RWPE2 (cell line): Measurements from ENCODE around the gene ASTN2.

Source experiments
- ATAC-seq: fragments of 200-7000 bp; cut with Tn5 transposase; 3 replicates; pipeline ENCODE4 v1.9.1; 2021; ENCODE audit warnings: low read depth
- DNase-seq: peaks from one replicate; pipeline ENCODE4 v3.0.0-alpha.2; 2020; ENCODE audit warnings: low spot score
- H3K27ac ChIP-seq: fragments of 450-650 bp; 2 replicates; pipeline ENCODE4 v1.5.1; 2017; ENCODE audit warnings: mild to moderate bottlenecking; ENCODE audit not compliant: poor library complexity, severe bottlenecking
- H3K27me3 ChIP-seq: fragments of 250-450 bp; sonication (Bioruptor Pico); 2 replicates; pipeline ENCODE4 v1.5.1; 2021; ENCODE audit warnings: mild to moderate bottlenecking, moderate library complexity; ENCODE audit not compliant: insufficient read depth, poor library complexity, severe bottlenecking
- H3K36me3 ChIP-seq: fragments of 250-450 bp; sonication (Bioruptor Pico); 2 replicates; pipeline ENCODE4 v1.5.1; 2020; ENCODE audit warnings: low read depth, mild to moderate bottlenecking, moderate library complexity
- H3K4me1 ChIP-seq: fragments of 250-450 bp; sonication (Bioruptor Pico); 2 replicates; pipeline ENCODE4 v1.5.1; 2021; ENCODE audit warnings: mild to moderate bottlenecking, moderate library complexity; ENCODE audit not compliant: insufficient read depth, poor library complexity, severe bottlenecking
- H3K4me3 ChIP-seq: fragments of 250-450 bp; sonication (Bioruptor Pico); 2 replicates; pipeline ENCODE4 v1.5.1; 2021; ENCODE audit warnings: mild to moderate bottlenecking, moderate library complexity; ENCODE audit not compliant: severe bottlenecking
- H3K9me3 ChIP-seq: fragments of 250-450 bp; sonication (Bioruptor Pico); 2 replicates; pipeline ENCODE4 v1.5.1; 2021; ENCODE audit warnings: mild to moderate bottlenecking, moderate library complexity; ENCODE audit not compliant: severe bottlenecking
- CTCF ChIP-seq: fragments of 450-650 bp; IDR thresholded peaks from one replicate; pipeline ENCODE4 v1.5.1; 2017; ENCODE audit warnings: mild to moderate bottlenecking, moderate library complexity; ENCODE audit not compliant: poor library complexity, severe bottlenecking

Gene ASTN2

GRCh38 chr9:116767219-116767618 lies 647.6 kb downstream of the ASTN2 start:
- H3K36me3 ChIP-seq, result no peaks in the 10 kb centered on the region
- no peaks in the 10 kb centered on the region for H3K27me3 ChIP-seq
- TF ChIP-seq CTCF, result no peak
- no peaks in the 10 kb centered on the region for H3K4me1 ChIP-seq
- no peak overlapping the region for H3K27ac ChIP-seq
- H3K4me3 ChIP-seq, result no peak overlapping the region
- no peaks in the 10 kb centered on the region for H3K9me3 ChIP-seq
- DNase-seq (no peak), ATAC-seq (no peak)

- DNase-seq (no peak), ATAC-seq (no peak)
- no peak overlapping the region for H3K4me3 ChIP-seq
These were observed 649.8 kb downstream of the ASTN2 start for GRCh38 chr9:116765011-116765410.

GRCh38 chr9:116763770-116764169 lies 651.1 kb downstream of the ASTN2 start:
- Histone ChIP-seq H3K36me3 (no peaks in the 10 kb centered on the region), H3K9me3 (no peaks in the 10 kb centered on the region), H3K27ac (no peak overlapping the region), H3K27me3 (no peaks in the 10 kb centered on the region), H3K4me3 (no peak overlapping the region), H3K4me1 (no peaks in the 10 kb centered on the region)
- ATAC-seq (no peak), DNase-seq (no peak)
- no peak for TF ChIP-seq CTCF

More at GRCh38 chr9:116765011-116765410, 649.8 kb downstream of the ASTN2 start:
- Histone ChIP-seq H3K27me3 (no peaks in the 10 kb centered on the region), H3K36me3 (no peaks in the 10 kb centered on the region), H3K27ac (no peak overlapping the region), H3K4me1 (no peaks in the 10 kb centered on the region), H3K9me3 (no peaks in the 10 kb centered on the region)
- no peak for TF ChIP-seq CTCF

GRCh38 chr9:116760636-116761035 lies 654.2 kb downstream of the ASTN2 start:
- ATAC-seq, result no peak
- H3K36me3 ChIP-seq, result no peaks in the 10 kb centered on the region
- H3K9me3 ChIP-seq, result no peaks in the 10 kb centered on the region
- DNase-seq, result no peak
- no peaks in the 10 kb centered on the region for H3K27me3 ChIP-seq
- no peak overlapping the region for H3K4me3 ChIP-seq
- H3K27ac ChIP-seq, result no peak overlapping the region
- TF ChIP-seq CTCF, result no peak
- no peaks in the 10 kb centered on the region for H3K4me1 ChIP-seq

GRCh38 chr9:116757030-116757429 lies 657.8 kb downstream of the ASTN2 start:
- Histone ChIP-seq H3K27ac (no peak overlapping the region), H3K4me1 (no peaks in the 10 kb centered on the region), H3K4me3 (no peak overlapping the region), H3K9me3 (no peaks in the 10 kb centered on the region), H3K27me3 (no peaks in the 10 kb centered on the region), H3K36me3 (no peaks in the 10 kb centered on the region)
- no peak for DNase-seq
- TF ChIP-seq CTCF, result no peak
- no peak for ATAC-seq
